Measurements from ENCODE around the gene MDK.
"Not testable (repeated sequence)": the region's sequence is repeated elsewhere in the genome, so short reads cannot be mapped to it uniquely, and the experiment has no call there.

The MDK gene

DNA sequence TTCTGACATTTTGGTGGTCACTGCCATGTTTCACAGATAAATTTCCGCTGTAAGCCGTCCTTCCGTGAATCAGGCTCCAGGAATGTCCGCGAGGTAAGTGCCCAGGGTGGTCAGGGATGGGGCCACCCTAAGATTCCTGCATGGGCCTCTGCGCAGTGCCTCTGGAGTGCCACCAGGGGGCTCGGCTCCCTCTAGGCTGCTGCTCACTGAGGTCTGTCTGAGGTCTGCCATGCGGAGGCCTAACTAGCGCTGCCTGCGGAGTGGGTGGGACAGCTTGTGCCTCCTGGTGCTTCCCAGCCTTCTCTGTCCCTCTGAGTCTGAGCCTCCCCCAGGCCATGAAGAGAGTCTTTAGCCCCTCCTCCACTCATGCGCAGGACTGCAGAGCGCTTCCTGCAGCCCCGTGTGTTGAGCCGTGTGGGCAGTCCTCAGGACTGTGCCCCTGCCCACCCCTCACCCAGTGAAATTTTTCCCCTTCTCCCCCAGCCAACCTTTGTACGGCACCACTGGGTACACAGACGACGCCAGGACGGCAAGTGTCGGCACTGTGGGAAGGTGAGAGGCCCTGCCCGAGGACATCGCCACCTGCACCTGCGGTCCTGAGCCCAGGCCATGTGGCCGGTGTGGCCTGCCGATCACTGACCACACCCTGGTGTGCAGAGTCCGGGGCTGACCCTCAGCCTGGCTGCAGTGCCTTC lies 11.9 kb upstream of the MDK start:
- no peak for FAIRE-seq

DNA sequence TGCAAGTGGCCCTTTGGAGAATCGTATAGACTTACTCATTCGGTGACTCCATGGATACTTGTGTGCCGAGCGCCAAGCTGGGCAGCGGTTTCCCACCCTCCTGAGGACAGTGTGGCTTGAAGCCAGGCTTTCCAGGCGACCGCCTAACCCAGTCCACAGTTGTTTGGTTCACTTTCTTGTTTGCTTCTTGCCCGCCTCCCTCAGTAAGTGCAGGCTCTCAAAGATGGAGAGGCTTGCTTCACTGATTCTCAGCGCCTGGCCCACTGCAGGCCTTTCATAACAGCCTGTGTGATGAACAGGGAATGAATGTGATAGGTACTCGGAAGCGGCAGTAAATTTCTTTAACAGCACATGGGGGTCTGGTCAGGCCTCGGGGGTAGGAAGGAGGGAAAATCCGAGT lies 11.2 kb upstream of the MDK start:
- FAIRE-seq, result no peak

- FAIRE-seq, result not testable (repeated sequence)
These were observed 10.2 kb upstream of the MDK start for GRCh38 chr11:46371262-46371661.

DNA sequence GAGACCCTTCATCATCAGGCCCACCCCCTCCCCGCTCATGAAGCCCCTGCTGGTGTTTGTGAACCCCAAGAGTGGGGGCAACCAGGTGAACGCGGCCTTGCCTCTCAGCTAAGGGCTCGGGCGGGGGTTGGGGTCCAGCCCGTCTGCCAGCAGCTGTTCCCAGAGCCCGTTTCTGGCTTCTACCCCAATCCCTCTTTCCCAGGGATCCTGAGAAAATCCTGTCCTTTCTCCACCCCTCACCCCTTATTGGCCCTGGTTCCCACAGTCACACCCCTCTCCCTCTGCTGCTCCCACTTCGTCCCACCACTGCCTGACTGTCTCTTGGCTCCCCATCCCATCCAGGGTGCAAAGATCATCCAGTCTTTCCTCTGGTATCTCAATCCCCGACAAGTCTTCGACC lies 9.4 kb upstream of the MDK start:
- FAIRE-seq, result no peak

GRCh38 chr11:46372501-46372900 lies 9.0 kb upstream of the MDK start:
- not testable (repeated sequence) for FAIRE-seq

DNA sequence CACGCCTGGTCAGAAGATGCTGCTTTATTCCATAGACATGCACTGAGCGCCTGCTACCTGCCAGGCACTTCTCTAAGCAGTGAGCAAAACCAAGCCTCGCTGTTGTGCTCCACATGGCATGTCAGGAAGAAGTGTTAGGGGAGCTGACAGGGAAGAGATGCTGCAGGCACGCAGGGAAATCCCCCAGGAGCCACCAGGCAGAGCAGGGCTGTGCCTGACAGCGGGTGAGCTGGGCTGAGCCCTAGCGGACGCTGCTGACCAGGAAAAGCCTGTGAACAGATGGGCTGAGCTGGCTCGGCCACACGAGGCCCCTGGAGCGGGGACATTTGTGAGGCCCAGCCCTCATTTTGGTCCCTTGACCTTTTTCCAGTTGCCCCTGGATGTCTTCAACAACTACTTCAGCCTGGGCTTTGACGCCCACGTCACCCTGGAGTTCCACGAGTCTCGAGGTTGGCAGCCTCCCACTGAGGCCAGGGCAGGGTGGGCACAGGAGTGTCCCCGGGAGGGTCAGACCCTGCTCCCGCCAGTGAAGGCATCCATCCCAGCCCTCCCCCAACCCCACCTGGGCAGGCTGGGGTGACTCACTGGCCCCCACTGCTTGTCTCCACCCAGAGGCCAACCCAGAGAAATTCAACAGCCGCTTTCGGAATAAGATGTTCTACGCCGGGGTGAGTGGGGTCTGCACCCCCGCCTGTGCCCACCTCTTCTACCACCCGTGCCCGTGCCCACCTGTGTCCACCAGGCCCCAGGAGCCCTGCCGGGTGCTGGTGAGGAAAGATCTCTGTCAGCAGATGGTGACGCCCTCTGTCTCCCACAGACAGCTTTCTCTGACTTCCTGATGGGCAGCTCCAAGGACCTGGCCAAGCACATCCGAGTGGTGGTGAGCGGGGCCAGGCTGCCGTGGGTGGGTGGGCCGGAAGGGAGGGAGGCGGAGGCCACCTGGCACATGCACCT lies 7.4 kb upstream of the MDK start:
- FAIRE-seq, result no peak

DNA sequence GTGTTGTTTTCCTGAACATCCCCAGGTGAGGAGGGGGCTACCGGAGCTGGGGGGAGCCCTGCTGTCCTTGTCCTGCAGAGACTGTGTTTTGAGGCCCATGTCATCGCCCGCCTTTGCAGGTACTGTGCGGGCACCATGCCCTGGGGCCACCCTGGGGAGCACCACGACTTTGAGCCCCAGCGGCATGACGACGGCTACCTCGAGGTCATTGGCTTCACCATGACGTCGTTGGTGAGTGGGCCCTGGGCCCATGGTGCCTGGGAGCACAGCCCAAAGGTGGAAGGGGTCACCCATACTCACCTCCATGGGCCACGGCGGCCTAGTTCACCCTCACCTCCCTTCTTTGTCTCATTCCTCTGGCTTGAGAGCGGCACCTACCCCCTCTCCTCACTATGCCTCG lies 6.7 kb upstream of the MDK start:
- FAIRE-seq, result no peak

GRCh38 chr11:46375392-46376101 lies 5.9 kb upstream of the MDK start:
- no peak for FAIRE-seq

DNA sequence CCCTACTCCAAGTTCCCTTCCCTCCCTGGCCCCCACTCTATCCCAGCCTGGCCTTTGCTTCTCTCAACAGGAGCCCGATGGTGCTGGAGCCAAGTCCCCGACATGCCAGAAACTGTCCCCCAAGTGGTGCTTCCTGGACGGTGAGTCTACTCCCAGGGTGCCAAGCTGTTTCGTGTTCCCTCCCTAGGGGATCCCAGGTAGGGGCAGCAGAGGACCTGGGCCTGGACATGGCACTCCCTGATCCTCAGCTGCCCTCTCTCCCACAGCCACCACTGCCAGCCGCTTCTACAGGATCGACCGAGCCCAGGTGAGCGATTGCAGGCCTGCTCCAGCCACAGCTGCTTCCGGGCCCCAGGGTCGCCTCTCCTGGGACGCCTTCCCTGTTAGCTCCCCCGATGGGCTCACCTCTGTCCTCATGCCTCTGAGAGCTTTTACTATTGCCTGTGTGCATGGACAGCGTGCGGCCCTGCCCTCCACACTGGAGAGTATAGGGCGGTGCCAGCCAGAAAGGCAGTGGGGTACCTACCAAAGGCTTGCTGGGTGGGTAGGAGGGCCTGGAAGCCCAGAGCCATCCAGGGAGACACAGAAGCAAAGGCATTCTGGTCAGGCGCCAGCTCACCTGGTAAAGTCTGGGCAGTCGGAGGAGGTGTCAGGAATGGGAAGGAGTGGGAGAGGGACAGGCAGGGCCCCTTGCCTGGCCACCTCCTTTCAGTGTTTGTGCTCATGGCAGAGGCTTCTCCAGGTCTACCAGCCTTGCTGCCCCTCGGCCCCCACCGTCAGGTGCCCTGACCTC lies 5.0 kb upstream of the MDK start:
- no peak for FAIRE-seq

DNA sequence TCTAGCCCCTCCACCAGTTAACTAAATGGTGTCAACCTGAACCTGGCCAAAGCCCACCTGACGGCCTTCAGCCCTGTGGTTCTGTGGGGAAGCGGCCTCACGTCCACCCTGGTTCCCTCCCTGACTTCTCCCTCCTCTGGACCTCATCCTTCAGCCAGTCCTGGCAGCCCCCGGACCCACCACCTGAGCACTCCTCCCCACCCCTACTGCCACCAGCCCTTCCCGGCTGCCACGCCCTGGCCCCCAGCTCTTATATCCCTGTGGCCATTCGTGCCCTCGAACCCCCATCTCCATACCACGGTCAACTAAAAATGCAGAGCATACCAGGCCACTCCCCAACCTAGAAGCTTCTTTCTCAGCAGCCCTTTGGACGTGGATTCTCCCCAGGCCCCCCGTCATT lies 4.2 kb upstream of the MDK start:
- no peak for FAIRE-seq

DNA sequence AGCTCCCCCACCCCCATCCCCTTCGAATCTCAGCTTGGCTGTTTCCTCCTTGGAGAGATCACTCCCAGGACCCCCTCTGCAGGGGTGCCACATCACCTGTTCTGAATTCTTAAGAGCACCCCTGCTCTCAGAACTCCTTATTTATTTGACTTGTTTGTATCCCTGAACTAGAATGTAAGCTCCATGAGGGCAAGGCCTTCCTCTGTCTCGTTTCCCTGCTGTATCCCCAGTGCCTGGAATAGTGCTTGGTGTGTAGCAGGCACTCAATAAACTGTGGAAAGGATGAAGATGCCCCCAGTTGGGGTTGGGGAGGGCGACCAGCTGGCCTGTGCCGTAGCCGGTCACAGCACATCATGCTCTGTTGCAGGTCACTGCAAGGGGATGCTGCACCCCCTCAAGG lies 3.6 kb upstream of the MDK start:
- no peak for FAIRE-seq

- FAIRE-seq, result no peak
These were observed 3.2 kb upstream of the MDK start for GRCh38 chr11:46378296-46378695.

- FAIRE-seq, result no peak
These were observed 2.5 kb upstream of the MDK start for GRCh38 chr11:46378811-46379481.

- not testable (repeated sequence) for FAIRE-seq
These were observed 1.8 kb upstream of the MDK start for GRCh38 chr11:46379482-46380293.

DNA sequence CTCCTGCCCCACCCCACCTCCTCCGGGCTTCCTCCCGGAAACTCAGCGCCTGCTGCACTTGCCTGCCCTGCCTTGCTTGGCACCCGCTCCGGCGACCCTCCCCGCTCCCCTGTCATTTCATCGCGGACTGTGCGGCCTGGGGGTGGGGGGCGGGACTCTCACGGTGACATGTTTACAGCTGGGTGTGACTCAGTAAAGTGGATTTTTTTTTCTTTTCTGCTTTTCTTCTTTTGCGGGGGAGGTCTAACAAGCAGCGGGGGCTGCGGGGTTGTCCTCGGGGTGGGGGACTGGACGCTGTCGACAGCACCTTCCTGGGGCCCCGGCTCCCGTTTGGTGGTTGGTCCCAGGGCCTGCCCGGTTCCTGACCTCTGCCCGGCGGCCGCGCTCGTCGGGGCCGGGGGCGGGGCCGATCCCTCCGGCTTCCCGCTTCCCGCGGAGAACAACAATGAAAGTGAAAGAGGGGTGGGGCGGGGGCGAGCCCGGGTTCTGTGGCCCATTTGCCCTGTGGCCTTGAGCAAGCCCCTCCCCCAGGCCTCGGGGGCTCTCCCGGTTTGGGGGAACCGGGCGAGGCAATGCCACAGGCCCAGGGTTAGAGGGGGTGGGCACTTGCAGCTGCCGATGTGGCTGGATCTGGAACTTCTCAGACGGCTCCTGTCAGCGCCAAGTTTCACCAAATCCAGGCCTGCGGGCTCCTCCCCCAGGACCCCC lies 975 bp upstream of the MDK start:
- no peak for FAIRE-seq

GRCh38 chr11:46381819-46382645 lies 563 bp downstream of the MDK start:
- no peak for FAIRE-seq

- FAIRE-seq, result no peak
These were observed 1.4 kb downstream of the MDK start for GRCh38 chr11:46382646-46383403.

DNA sequence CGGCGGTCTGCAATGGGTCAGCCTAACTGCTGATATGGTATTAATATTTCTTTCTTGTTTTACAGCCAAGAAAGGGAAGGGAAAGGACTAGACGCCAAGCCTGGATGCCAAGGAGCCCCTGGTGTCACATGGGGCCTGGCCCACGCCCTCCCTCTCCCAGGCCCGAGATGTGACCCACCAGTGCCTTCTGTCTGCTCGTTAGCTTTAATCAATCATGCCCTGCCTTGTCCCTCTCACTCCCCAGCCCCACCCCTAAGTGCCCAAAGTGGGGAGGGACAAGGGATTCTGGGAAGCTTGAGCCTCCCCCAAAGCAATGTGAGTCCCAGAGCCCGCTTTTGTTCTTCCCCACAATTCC lies 1.9 kb downstream of the MDK start:
- FAIRE-seq, result no peak
